H1 (cell line): Measurements from ENCODE around the gene IAPP.

Experiments
- CTCF ChIP-seq, 3 experiments: IDR thresholded peaks; 1 replicate in 2 of 3; 2 replicates in 1 of 3; pipeline versions ENCODE4 v1.5.1 to v1.6.1; 2011; ENCODE audit warnings: low read length in 3 of 3, mild to moderate bottlenecking in 3 of 3, inconsistent platforms in 2 of 3, low read depth in 1 of 3, moderate library complexity in 1 of 3; ENCODE audit not compliant: insufficient read depth in 1 of 3; ENCODE audit errors: control extremely low read depth in 1 of 3
- EP300 ChIP-seq, 2 experiments: IDR thresholded peaks; 1 replicate in 1 of 2; 2 replicates in 1 of 2; pipeline ENCODE4 v1.6.1; 2011 to 2012; ENCODE audit warnings: low read depth in 2 of 2, low read length in 2 of 2, mild to moderate bottlenecking in 2 of 2, borderline replicate concordance in 1 of 2, inconsistent platforms in 1 of 2, moderate library complexity in 1 of 2
- JUN ChIP-seq: IDR thresholded peaks from 2 replicates; pipeline ENCODE4 v1.6.1; 2011; ENCODE audit warnings: low read depth, mild to moderate bottlenecking, improper control_type of control experiment, low read length
- JUND ChIP-seq: IDR thresholded peaks from 2 replicates; pipeline ENCODE4 v1.6.1; 2011; ENCODE audit warnings: mild to moderate bottlenecking, improper control_type of control experiment, low read length
- POLR2A ChIP-seq, 2 experiments: IDR thresholded peaks; 1 replicate in 1 of 2; 2 replicates in 1 of 2; pipeline ENCODE4 v1.6.1; 2011; ENCODE audit warnings: low read depth in 2 of 2, low read length in 2 of 2, mild to moderate bottlenecking in 2 of 2; ENCODE audit errors: control extremely low read depth in 1 of 2
- POLR2AphosphoS5 ChIP-seq: IDR thresholded peaks from 2 replicates; pipeline ENCODE4 v1.6.1; 2011; ENCODE audit warnings: low read depth, low read length
- TAF1 ChIP-seq: IDR thresholded peaks from 2 replicates; pipeline ENCODE4 v1.6.1; 2011; ENCODE audit warnings: mild to moderate bottlenecking, low read depth, low read length

- TF ChIP-seq EP300 (IDR thresholded peaks at IDR 0.05; ENCODE audit: borderline replicate concordance in 1 of 2, low read depth in 2 of 2, low read length in 2 of 2), result no peak
- no peak for TF ChIP-seq CTCF (IDR thresholded peaks at IDR 0.05; ENCODE audit: control extremely low read depth in 1 of 3, insufficient read depth in 1 of 3, low read depth in 1 of 3, low read length in 3 of 3)
- TF ChIP-seq TAF1, result no peak
- TF ChIP-seq JUND, result no peak
- no peak for TF ChIP-seq JUN
- no peak for TF ChIP-seq POLR2AphosphoS5
- no peak for TF ChIP-seq POLR2A (IDR thresholded peaks at IDR 0.05; ENCODE audit: control extremely low read depth in 1 of 2, low read depth in 2 of 2, low read length in 2 of 2)
Observed at GRCh38 chr12:21353487-21353886, 19.2 kb upstream of the IAPP start.
